HEK293 (cell line): ENCODE measurements around the gene PDE9A.

ENCODE experiments used
- CTCF ChIA-PET: fragments of 350-600 bp; formaldehyde crosslinking; extraction: SDS; loops from one replicate; lab custom pipeline; 2021; ENCODE audit warnings: antibody characterized with exemption; lab: Yijun Ruan, JAX
- POLR2A ChIA-PET: fragments of 300-600 bp; formaldehyde crosslinking; extraction: SDS; loops from one replicate; lab custom pipeline; 2020; ENCODE audit warnings: antibody characterized with exemption, inconsistent platforms; lab: Yijun Ruan, JAX
- H3K27ac ChIP-seq: fragments of 200-500 bp; sonication (Bioruptor generic); 2 replicates; pipeline ENCODE4 v1.5.1; 2014; ENCODE audit warnings: low read depth, low read length, control low read depth, inconsistent platforms; ENCODE audit errors: extremely low read depth
- H3K36me3 ChIP-seq, 2 experiments: fragments of 200-500 bp in 1 of 2; sonication (Bioruptor generic) in 1 of 2; 1 replicate in 1 of 2; 2 replicates in 1 of 2; pipeline ENCODE4 v1.5.1; 2014 to 2017; ENCODE audit warnings: inconsistent platforms in 2 of 2, low read length in 2 of 2; ENCODE audit not compliant: control insufficient read depth in 2 of 2, insufficient read depth in 1 of 2
- H3K4me1 ChIP-seq: fragments of 200-500 bp; sonication (Bioruptor generic); 2 replicates; pipeline ENCODE4 v1.5.1; 2014; ENCODE audit warnings: mild to moderate bottlenecking, low read length, inconsistent platforms; ENCODE audit not compliant: control insufficient read depth, insufficient read depth
- H3K4me3 ChIP-seq: 2 replicates; pipeline ENCODE4 v1.5.1; 2011; ENCODE audit warnings: low read depth, mild to moderate bottlenecking, control low read depth, low read length, moderate library complexity
- H3K9me3 ChIP-seq: fragments of 200-500 bp; sonication (Bioruptor generic); 2 replicates; pipeline ENCODE4 v1.5.1; 2014; ENCODE audit warnings: low read depth, low read length, inconsistent platforms; ENCODE audit not compliant: control insufficient read depth, insufficient read depth
- RBAK ChIP-seq: fragments of 450-650 bp; formaldehyde crosslinking; IDR thresholded peaks from 2 replicates; pipeline ENCODE4 v1.5.1; 2016; ENCODE audit warnings: missing biosample characterization, missing genetic modification characterization
- SETDB1 ChIP-seq: IDR thresholded peaks from one replicate; pipeline ENCODE4 v1.6.1; 2017; ENCODE audit warnings: mild to moderate bottlenecking, low read length, moderate library complexity, mixed read lengths; ENCODE audit not compliant: insufficient read length
- ZBTB21 ChIP-seq: fragments of 450-650 bp; formaldehyde crosslinking; IDR thresholded peaks from 2 replicates; pipeline ENCODE4 v1.5.1; 2017; ENCODE audit warnings: missing biosample characterization, missing genetic modification characterization
- ZBTB8A ChIP-seq: fragments of 450-650 bp; formaldehyde crosslinking; IDR thresholded peaks from 2 replicates; pipeline ENCODE4 v1.5.1; 2016; ENCODE audit warnings: missing biosample characterization, missing genetic modification characterization
- ZFP3 ChIP-seq: fragments of 450-650 bp; formaldehyde crosslinking; IDR thresholded peaks from 2 replicates; pipeline ENCODE4 v1.5.1; 2016; ENCODE audit warnings: low read depth, missing biosample characterization, missing genetic modification characterization
- ZNF146 ChIP-seq: fragments of 450-650 bp; formaldehyde crosslinking; IDR thresholded peaks from 2 replicates; pipeline ENCODE4 v1.5.1; 2016; ENCODE audit warnings: missing biosample characterization, missing genetic modification characterization
- ZNF155 ChIP-seq: fragments of 450-650 bp; formaldehyde crosslinking; IDR thresholded peaks from 2 replicates; pipeline ENCODE4 v1.5.1; 2016; ENCODE audit warnings: missing biosample characterization, missing genetic modification characterization
- ZNF280D ChIP-seq: fragments of 450-650 bp; formaldehyde crosslinking; IDR thresholded peaks from 2 replicates; pipeline ENCODE4 v1.5.1; 2016; ENCODE audit warnings: missing biosample characterization, missing genetic modification characterization
- ZNF350 ChIP-seq: fragments of 450-650 bp; formaldehyde crosslinking; IDR thresholded peaks from 2 replicates; pipeline ENCODE4 v1.5.0; 2017; ENCODE audit warnings: missing biosample characterization, mild to moderate bottlenecking, missing genetic modification characterization
- ZNF394 ChIP-seq: fragments of 450-650 bp; formaldehyde crosslinking; IDR thresholded peaks from 2 replicates; pipeline ENCODE4 v1.5.1; 2016; ENCODE audit warnings: missing biosample characterization, missing genetic modification characterization, mild to moderate bottlenecking, moderate library complexity, borderline replicate concordance
- ZNF426 ChIP-seq: fragments of 450-650 bp; formaldehyde crosslinking; IDR thresholded peaks from 2 replicates; pipeline ENCODE4 v1.5.1; 2017; ENCODE audit warnings: missing biosample characterization, missing genetic modification characterization, mild to moderate bottlenecking, inconsistent platforms, moderate library complexity
- ZNF433 ChIP-seq: fragments of 450-650 bp; formaldehyde crosslinking; IDR thresholded peaks from 2 replicates; pipeline ENCODE4 v1.5.1; 2016; ENCODE audit warnings: missing biosample characterization, missing genetic modification characterization, low read depth
- ZNF473 ChIP-seq: fragments of 450-650 bp; formaldehyde crosslinking; IDR thresholded peaks from 2 replicates; pipeline ENCODE4 v1.5.1; 2017; ENCODE audit warnings: missing biosample characterization, missing genetic modification characterization
- ZNF48 ChIP-seq: fragments of 450-650 bp; formaldehyde crosslinking; IDR thresholded peaks from 2 replicates; pipeline ENCODE4 v1.5.1; 2016; ENCODE audit warnings: missing biosample characterization, missing genetic modification characterization
- ZNF510 ChIP-seq: fragments of 450-650 bp; formaldehyde crosslinking; IDR thresholded peaks from 2 replicates; pipeline ENCODE4 v1.5.1; 2018; ENCODE audit warnings: mild to moderate bottlenecking, missing genetic modification characterization, missing biosample characterization; ENCODE audit not compliant: insufficient replicate concordance
- ZNF555 ChIP-seq: fragments of 450-650 bp; formaldehyde crosslinking; conservative IDR thresholded peaks from 2 replicates; pipeline ENCODE4 v1.5.1; 2017; ENCODE audit warnings: missing biosample characterization, mild to moderate bottlenecking, missing genetic modification characterization, inconsistent platforms
- ZNF560 ChIP-seq: fragments of 450-650 bp; formaldehyde crosslinking; IDR thresholded peaks from 2 replicates; pipeline ENCODE4 v1.5.1; 2017; ENCODE audit warnings: missing biosample characterization, missing genetic modification characterization, borderline replicate concordance
- ZNF623 ChIP-seq: fragments of 450-650 bp; formaldehyde crosslinking; IDR thresholded peaks from 2 replicates; pipeline ENCODE4 v1.5.1; 2016; ENCODE audit warnings: missing biosample characterization, missing genetic modification characterization
- ZNF629 ChIP-seq: fragments of 450-650 bp; formaldehyde crosslinking; IDR thresholded peaks from 2 replicates; pipeline ENCODE4 v1.5.1; 2017; ENCODE audit warnings: missing biosample characterization, missing genetic modification characterization
- TF ChIP-seq, protein P1 (sequence below): fragments of 450-650 bp; formaldehyde crosslinking; conservative IDR thresholded peaks from 2 replicates; pipeline ENCODE4 v1.5.1; 2016; ENCODE audit warnings: low read depth, missing biosample characterization, missing genetic modification characterization
- TF ChIP-seq, protein P2 (sequence below): fragments of 450-650 bp; formaldehyde crosslinking; IDR thresholded peaks from 2 replicates; pipeline ENCODE4 v1.5.1; 2016; ENCODE audit warnings: missing biosample characterization, missing genetic modification characterization

Gene PDE9A

GRCh38 chr21:42785666-42786427 is 132.4 kb downstream of the PDE9A start (continued):
- TF ChIP-seq SETDB1 (no peak), ZFP3 (no peak), ZNF473 (no peak), ZNF155 (tag by site-specific recombination) (no peak), ZBTB21 (no peak)

GRCh38 chr21:42786884-42787283 is 133.5 kb downstream of the PDE9A start:
- H3K9me3 ChIP-seq = no peaks in the 10 kb centered on the region
- TF ChIP-seq ZNF350 (tag by site-specific recombination) (no peak), RBAK (tag by site-specific recombination) (peak; percentile 92), SETDB1 (peak; percentile 15)
- TF ChIP-seq, all 188 proteins: peak for 2
- H3K4me3 ChIP-seq = no peak overlapping the region
- no peak overlapping the region for H3K27ac ChIP-seq
- no peaks in the 10 kb centered on the region for H3K4me1 ChIP-seq
- H3K36me3 ChIP-seq = no peaks in the 10 kb centered on the region
- ChIA-PET CTCF (no interaction called here), POLR2A (interaction anchor here (1.0 kb wide), 1 partner anchor 19 kb away, joined by 3 read pairs; no protein-coding TSS in a partner anchor)

DNA sequence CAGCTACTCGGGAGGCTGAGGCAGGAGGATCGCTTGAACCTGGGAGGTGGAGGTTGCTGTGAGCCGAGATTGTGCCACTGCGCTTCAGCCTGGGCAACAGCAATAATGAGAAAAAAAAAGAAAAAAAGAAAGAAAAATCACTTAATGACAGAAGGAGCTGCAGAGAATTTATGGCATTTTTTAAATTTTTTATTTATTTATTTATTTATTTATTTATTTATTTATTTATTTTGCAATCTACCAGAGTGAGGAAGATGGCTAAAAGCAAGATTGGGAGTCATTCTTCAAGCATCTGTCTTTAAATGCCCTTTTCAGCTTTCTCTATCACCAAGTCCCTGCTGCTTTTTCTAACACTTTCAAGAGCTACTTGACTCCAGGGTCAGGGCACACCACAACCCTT is 134.2 kb downstream of the PDE9A start:
- Histone ChIP-seq H3K27ac (no peak overlapping the region), H3K36me3 (no peaks in the 10 kb centered on the region), H3K4me1 (no peaks in the 10 kb centered on the region), H3K4me3 (no peak overlapping the region), H3K9me3 (no peaks in the 10 kb centered on the region)
- ChIA-PET CTCF (interaction anchor here (0.7 kb wide), 1 partner anchor 30 kb away, joined by 3 read pairs; no protein-coding TSS in a partner anchor), POLR2A (no interaction called here)
- TF ChIP-seq ZNF394 (tag by site-specific recombination) = peak; percentile 93
- TF ChIP-seq, protein P1, sequence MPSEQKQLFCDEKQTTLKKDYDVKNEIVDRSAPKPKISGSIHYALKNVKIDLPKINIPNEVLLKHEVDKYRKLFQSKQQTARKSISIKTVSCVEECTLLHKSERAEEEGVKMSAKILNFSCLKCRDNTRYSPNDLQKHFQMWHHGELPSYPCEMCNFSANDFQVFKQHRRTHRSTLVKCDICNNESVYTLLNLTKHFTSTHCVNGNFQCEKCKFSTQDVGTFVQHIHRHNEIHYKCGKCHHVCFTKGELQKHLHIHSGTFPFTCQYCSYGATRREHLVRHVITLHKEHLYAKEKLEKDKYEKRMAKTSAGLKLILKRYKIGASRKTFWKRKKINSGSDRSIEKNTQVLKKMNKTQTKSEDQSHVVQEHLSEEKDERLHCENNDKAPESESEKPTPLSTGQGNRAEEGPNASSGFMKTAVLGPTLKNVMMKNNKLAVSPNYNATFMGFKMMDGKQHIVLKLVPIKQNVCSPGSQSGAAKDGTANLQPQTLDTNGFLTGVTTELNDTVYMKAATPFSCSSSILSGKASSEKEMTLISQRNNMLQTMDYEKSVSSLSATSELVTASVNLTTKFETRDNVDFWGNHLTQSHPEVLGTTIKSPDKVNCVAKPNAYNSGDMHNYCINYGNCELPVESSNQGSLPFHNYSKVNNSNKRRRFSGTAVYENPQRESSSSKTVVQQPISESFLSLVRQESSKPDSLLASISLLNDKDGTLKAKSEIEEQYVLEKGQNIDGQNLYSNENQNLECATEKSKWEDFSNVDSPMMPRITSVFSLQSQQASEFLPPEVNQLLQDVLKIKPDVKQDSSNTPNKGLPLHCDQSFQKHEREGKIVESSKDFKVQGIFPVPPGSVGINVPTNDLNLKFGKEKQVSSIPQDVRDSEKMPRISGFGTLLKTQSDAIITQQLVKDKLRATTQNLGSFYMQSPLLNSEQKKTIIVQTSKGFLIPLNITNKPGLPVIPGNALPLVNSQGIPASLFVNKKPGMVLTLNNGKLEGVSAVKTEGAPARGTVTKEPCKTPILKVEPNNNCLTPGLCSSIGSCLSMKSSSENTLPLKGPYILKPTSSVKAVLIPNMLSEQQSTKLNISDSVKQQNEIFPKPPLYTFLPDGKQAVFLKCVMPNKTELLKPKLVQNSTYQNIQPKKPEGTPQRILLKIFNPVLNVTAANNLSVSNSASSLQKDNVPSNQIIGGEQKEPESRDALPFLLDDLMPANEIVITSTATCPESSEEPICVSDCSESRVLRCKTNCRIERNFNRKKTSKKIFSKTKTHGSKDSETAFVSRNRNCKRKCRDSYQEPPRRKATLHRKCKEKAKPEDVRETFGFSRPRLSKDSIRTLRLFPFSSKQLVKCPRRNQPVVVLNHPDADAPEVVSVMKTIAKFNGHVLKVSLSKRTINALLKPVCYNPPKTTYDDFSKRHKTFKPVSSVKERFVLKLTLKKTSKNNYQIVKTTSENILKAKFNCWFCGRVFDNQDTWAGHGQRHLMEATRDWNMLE (tag by site-specific recombination) = peak; percentile 91
- peak; percentile 58; the same call in 1 of the 2 replicates for TF ChIP-seq ZNF433 (tag by site-specific recombination)
- no peak for TF ChIP-seq ZNF48 (tag by site-specific recombination)
- TF ChIP-seq, protein P2, sequence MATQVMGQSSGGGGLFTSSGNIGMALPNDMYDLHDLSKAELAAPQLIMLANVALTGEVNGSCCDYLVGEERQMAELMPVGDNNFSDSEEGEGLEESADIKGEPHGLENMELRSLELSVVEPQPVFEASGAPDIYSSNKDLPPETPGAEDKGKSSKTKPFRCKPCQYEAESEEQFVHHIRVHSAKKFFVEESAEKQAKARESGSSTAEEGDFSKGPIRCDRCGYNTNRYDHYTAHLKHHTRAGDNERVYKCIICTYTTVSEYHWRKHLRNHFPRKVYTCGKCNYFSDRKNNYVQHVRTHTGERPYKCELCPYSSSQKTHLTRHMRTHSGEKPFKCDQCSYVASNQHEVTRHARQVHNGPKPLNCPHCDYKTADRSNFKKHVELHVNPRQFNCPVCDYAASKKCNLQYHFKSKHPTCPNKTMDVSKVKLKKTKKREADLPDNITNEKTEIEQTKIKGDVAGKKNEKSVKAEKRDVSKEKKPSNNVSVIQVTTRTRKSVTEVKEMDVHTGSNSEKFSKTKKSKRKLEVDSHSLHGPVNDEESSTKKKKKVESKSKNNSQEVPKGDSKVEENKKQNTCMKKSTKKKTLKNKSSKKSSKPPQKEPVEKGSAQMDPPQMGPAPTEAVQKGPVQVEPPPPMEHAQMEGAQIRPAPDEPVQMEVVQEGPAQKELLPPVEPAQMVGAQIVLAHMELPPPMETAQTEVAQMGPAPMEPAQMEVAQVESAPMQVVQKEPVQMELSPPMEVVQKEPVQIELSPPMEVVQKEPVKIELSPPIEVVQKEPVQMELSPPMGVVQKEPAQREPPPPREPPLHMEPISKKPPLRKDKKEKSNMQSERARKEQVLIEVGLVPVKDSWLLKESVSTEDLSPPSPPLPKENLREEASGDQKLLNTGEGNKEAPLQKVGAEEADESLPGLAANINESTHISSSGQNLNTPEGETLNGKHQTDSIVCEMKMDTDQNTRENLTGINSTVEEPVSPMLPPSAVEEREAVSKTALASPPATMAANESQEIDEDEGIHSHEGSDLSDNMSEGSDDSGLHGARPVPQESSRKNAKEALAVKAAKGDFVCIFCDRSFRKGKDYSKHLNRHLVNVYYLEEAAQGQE (tag by site-specific recombination) = peak; percentile 50; the same call in 1 of the 2 replicates
- TF ChIP-seq ZNF560 = peak; percentile 56; the same call in 1 of the 2 replicates
- TF ChIP-seq ZNF623 (tag by site-specific recombination) = peak; percentile 74
- TF ChIP-seq ZBTB8A (tag by site-specific recombination) = peak; percentile 65
- 0 out of 2 replicates have a peak, but pooled peaks have one; percentile 27 for TF ChIP-seq ZNF629 (tag by site-specific recombination)
- TF ChIP-seq ZNF510 (tag by site-specific recombination) = peak; percentile 55
- peak; percentile 91 for TF ChIP-seq ZNF555 (tag by site-specific recombination)
- TF ChIP-seq ZNF426 (tag by site-specific recombination) = peak; percentile 92
- no peak for TF ChIP-seq ZNF146 (tag by site-specific recombination)
- no peak for TF ChIP-seq ZNF280D (tag by site-specific recombination)
